Thyroid gland (tissue), 4 donors: Measurements from ENCODE around the gene ZNF584.

Experiments
- CTCF ChIP-seq, 6 experiments: fragments of 200-600 bp in 3 of 6; fragments of 450-650 bp in 3 of 6; sonication (generic) in 3 of 6; IDR thresholded peaks; one replicate each; pipeline ENCODE4 v1.5.1; 2016 to 2019; ENCODE audit warnings: antibody characterized with exemption in 6 of 6, mild to moderate bottlenecking in 2 of 6, inconsistent platforms in 1 of 6, moderate library complexity in 1 of 6
- POLR2A ChIP-seq, 2 donors: fragments of 450-650 bp; IDR thresholded peaks; one replicate each; pipeline ENCODE4 v1.6.1; 2017; ENCODE audit warnings: antibody characterized with exemption in 2 of 2, mild to moderate bottlenecking in 2 of 2, moderate library complexity in 1 of 2

- TF ChIP-seq CTCF (IDR thresholded peaks at IDR 0.05) (no peak), POLR2A (IDR thresholded peaks at IDR 0.05) (no peak)
Observed at GRCh38 chr19:58388175-58388526, 20.3 kb upstream of the ZNF584 start.
